Right kidney (tissue), 1 donor: ENCODE results near the gene FAM161A.
"Not testable (repeated sequence)": the region's sequence is repeated elsewhere in the genome, so short reads cannot be mapped to it uniquely, and the experiment has no call there.

Experiments used
- DNase-seq: peaks from one replicate; pipeline ENCODE4 v3.0.0-alpha.2; 2016

Gene FAM161A

DNA sequence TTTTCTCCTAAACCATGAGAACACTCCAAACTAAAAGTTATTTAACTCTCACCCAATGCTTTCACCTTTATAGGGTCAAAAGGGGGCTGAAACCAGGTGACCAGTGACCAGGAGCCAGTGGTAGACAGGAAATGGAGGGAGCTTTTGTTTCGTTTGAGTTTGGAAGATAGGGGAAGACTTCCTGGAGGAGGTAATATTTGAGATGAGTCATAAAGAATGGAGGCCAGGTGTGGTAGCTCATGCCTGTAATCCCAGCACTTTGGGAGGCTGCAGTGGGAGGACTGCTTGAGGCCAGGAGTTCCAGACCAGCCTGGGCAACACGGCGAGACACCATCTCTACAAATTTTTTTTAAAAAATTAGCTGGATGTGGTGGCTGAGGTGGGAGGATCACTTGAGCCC, 8.5 kb downstream of the FAM161A start:
- no peak for DNase-seq

DNA sequence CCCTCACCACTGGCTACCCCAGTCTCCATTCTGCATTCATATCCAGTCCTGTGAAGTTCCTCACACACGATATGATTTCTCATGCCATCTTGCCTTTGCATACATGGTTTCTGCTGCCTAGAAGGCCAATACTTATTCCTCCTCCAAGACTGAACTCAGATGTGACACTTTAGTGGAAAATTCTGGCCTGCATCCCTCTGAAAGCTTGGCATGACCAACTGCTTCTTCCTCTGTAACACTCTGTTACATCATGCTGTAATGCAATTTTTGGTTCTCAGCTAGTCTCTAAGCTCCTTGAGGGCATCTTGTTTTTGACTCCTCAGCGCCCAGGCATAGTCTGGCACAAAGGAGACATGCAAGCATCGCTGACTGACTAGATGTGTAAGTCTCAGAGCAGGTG, 12.6 kb downstream of the FAM161A start:
- no peak for DNase-seq

DNA sequence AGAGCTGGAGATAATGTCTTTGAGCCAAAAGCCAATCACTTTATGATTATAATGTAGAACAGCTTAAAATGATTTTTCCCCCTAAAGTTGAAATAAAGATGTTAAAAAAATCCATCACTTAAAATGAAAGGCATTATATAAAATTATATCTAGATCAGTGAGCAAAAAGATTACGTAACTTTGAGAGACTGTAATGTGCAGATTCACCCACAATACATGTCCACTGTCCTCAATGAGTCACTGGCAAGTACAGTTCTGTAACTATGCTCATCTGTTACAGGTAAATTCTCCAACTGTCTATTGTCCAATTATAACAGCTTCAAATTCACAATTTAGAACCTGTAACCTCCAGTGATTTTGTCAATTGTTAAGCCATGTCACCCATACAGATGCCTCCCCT, 19.0 kb downstream of the FAM161A start:
- DNase-seq: no peak

DNA sequence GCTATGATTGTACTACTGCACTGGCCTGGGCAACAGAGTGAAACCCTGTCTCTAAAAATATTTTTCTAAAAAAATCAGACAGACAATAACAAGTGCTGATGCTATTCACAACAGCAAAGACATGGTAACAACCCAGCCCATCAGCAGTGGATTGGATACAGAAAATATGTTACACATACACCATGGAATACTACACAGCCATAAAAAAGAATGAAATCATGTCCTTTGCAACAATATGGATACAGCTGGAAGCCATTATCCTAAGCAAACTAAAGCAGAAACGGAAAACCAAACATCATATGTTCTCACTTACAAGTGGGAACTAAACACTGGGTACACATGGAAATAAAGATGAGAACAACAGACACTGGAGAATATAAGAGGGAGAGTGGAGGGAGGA, 19.9 kb downstream of the FAM161A start:
- DNase-seq: no peak

DNA sequence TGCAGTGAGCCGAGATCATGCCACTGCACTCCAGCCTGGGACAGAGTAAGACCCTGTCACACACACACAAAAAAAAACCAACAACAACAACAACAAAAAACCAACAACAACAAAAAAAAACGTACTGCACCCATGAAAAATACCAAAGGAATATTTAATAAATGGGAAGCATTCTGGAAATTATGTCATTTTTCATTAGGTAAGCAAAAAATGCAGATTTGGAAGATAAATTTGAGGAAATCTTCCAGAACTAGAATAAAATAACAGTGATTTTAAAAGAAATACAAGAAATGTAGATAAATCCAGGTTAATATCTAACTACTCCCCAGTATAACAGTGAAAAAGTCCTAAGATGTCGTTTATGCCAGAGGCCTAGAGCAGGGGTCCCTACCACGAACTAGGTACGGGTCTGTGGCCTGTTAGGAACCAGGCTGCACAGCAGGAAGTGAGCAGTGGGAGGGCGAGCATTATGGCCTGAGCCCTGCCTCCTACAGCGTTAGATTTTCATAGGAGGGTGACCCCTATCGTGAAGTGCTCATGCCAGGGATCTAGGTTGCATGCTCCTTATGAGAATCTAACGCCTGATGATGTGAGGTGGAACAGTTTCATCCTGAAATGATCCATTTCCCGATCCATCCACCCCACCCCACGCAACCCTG, 21.5 kb downstream of the FAM161A start:
- DNase-seq: no peak

DNA sequence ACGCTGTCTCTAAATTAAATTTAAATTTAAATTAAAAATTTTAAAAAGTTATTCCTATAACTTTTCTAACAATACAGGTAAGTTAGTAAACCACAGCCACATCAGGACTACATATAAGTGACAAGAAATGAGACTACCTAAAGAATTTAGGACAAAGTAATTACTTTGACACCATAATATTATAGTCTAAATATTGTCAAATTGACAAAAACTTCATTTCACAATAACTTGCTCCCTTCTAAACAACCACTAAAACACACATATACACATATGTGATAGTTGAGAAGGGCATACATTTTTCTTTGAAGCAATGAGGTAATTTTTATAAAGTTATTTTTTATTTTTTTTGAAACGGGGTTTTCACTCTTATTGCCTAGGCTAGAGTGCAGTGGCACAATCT, 31.6 kb downstream of the FAM161A start:
- no peak for DNase-seq

DNA sequence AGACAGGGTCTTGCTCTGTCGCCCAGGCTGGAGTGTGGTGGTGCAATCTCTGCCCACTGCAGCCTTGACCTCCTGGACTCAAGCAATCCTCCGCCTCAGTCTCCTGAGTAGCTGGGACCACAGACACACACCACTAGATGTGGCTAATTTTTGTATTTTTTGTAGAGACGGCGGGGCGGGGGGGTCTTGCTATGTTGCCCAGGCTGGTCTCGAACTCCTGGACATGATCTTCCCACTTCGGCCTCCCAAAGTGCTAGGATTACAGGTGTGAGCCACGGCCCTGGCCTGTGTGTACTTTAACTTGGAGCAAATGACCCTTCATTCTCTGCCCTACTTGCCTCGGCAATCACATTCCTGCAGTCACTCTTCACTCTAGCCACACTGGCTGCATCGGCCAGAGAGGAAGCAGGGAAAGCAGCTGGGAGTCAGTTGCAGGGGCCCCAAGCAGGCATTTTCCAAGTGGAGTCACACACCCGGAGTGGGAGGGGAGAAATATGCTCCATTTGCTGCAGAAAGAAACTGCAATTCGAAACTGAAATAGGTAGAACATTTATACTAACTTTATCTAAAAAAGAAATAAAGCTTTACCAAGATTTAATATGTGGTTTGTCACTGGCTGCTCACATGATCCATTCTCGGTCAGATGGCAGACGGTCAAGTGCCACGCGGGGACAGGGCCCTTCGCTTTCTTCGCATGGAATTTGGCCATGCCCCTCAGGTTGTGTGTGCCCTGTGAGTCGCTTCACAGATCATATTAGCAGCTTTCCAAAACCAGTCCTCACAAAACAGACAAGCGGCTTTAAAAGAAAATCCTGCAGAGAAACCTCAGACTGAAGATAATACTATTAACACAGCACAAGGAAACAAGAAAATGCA, 37.1 kb downstream of the FAM161A start:
- DNase-seq: no peak

DNA sequence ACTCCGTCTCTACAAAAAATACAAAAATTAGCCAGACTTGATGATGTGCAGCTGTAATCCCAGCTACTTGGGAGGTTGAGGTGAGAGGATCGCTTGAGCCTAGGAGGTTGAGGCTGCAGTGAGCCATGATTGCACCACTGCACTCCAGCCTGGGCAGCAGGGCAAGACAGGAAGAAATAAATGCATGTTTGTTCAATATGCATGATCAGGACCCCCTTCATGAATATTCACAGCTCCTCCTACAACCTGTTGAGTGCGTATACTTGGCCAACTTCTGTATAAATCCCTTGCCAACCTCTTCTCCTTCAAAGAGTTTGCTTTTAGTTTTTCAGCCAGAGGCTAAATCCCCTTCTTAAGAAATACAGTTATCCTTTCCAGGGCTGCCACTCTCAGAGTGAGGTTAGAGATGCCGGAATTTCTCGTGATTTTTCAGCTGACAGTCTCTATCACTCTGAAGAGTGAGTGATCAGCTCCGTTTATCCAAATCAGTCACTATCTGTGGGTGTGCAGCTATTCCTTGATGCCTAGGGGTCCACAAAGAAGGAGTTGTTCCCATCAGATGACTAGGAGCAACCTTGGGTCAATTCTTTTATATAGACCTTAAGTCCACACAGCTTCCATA, 39.2 kb downstream of the FAM161A start:
- no peak for DNase-seq

DNA sequence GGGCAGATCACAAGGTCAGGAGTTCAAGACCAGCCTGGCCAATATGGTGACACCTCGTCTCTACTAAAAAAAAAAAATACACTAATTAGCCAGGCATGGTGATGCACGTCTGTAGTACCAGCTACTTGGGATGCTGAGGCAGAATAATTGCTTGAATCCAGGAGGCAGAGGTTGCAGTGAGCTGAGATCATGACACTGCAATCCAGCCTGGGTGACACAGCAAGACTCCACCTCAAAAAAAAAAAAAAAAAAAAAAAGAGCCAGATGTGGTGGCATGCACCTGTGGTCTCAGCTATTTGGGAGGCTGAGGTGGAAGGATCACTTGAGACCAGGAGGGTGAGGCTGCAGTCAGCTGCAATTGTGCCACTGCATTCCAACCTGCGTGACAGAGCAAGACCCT, 40.5 kb downstream of the FAM161A start:
- DNase-seq: not testable (repeated sequence)

DNA sequence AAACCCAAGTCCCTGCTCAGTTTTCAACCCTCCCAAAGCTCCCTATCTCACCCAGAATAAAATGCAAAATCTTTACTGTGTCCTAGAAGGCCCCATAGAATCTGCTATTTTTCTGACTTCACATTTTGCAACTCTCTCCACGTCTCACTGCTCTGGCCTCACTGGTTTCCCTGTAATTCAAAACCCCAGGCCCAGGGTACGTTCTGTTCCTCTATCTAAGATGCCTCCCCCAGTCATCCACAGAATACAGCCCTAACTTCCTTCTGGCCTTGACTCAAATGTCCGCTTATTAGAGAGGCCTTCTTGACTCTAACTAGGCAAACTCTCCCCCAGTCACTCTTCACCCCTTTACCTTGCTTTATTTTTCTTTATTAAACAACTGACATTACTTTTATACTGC, 42.0 kb downstream of the FAM161A start:
- DNase-seq: no peak

DNA sequence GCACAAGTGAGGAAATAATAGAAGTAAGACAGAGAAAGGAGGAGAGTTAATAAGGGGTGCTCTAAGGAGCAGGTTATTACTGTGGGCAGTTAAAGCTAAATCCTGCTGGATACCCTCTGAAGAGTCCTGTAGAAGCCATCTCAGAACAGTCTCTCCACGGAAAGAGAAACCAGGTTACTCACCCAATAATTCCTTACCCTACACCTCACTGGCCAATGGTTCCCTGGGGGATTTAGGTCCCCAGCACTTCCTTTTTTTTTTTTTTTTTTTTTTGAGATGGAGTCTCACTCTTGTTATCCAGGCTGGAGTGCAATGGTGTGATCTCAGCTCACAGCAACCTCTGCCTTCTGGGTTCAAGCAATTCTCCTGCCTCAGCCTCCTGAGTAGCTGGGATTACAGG, 43.7 kb downstream of the FAM161A start:
- not testable (repeated sequence) for DNase-seq

DNA sequence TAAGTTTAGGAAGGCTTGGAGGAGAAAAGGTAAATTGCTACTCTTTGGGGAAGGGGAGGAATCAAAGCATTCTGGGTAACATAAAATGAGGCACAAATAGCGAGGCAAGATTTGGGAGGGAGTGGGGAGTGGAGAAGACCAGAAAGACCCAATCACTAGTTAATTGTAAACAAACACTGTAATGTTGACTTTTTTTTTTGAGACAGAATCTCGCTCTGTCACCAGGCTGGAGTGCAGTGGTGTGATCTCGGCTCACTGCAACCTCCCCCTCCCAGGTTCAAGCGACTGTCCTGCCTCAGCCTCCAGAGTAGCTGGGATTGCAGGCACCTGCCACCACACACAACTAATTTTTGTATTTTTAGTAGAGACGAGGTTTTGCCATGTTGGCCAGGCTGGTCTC, 45.2 kb downstream of the FAM161A start:
- not testable (repeated sequence) for DNase-seq

DNA sequence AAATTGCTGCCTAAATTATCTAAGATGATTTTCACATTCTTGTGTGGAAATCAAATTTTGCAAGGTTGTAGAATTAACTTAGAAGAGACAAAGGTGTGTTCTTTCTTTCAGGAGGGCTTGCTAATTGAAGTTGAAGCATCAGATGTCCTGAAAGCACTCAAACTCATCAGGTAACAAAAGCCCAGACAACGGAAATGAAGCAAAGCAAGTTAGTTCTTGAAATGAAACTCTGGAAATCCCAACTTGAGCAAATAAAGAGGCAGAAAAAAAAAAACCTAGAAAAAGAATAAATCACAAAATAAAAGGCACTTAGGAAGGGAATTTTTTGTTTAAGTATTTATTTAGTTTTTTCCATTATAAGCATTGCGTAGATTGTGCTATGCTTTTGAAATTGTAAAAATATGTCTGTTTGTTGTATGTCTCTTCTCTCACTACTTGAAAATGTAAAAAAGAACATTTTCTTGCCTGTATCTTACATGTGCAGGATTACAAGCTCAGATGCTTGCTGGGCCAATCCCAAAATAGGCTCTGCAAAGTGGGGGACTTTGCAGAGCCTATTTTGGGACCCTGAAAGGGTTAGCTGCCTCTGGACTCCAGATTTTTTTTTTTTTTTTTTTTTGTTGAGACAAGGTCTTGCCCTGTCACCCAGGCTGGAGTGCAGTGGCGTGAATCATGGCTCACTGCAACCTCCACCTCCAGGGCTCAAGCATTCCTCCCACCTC, 46.7 kb downstream of the FAM161A start:
- DNase-seq: no peak

DNA sequence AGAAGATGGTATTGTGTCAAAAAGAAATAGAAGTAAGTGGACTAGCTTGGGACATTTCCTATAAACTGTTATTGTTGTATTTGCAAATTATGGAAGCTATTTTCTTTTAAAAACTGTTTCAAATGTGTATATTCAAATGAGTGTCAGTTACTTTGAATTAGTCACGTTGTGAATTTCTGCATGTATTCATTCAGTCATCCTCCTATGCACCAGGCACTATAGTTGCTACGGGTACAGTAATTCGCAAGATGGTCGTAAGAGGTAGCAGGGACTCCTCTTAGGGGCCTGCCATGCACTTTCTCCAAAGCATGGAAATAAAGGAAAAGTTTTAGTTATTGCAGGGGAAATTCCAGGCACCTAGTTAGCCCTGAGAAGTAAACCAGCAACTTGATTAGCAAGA, 51.3 kb downstream of the FAM161A start:
- no peak for DNase-seq

DNA sequence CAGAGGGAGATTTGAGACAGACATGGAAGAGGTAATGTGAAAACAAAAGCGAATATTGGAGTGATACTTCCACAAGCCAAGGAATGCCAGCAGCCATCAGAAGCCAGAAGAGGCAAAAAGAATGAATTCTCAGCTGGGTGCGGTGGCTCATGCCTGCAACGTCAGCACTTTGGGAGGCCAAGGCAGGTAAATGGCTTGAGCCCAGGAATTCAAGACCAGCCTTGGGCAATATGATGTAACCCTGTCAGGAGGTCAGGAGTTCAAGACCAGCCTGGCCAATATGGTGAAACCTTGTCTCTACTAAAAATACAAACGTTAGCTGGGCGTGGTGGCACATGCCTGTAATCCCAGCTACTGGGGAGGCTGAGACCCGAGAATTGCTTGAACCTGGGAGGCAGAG, 54.8 kb downstream of the FAM161A start:
- DNase-seq: no peak

DNA sequence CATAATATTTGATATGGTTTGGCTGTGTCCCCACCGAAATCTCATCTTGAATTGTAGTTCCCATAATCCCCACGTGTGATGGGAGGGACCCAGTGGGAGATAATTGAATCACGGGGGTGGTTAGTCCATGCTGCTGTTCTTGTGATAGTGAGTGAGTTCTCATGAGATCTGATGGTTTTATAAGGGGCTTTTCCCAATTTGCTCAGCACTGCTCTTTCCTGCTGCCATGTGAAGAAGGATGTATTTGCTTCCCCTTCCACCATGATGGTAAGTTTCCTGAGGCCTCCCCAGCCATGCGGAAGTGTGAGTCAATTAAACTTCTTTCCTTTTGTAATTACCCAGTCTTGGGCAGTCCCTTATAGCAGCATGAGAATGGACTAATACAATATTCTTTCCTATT, 56.4 kb downstream of the FAM161A start:
- DNase-seq: not testable (repeated sequence)

DNA sequence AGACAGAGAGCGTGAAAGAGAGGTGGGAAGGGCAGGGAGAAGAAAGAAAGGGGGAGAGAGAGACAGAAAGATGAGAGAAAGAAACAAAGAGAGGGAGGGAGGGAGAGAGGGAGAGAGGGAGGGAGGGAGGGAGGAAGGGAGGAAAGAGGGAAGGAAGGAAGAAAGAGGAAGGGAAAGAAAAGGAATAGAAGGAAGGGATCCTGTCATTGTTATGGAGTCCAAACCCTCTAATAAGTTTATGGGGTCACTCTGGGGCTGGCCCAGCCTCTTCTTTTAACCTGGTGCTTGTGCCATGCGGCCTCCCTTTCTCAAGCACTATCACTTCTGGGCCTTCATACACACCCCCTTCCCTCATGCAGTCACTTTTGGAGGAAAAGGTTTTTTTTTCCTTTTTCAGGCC, 58.5 kb downstream of the FAM161A start:
- no peak for DNase-seq

DNA sequence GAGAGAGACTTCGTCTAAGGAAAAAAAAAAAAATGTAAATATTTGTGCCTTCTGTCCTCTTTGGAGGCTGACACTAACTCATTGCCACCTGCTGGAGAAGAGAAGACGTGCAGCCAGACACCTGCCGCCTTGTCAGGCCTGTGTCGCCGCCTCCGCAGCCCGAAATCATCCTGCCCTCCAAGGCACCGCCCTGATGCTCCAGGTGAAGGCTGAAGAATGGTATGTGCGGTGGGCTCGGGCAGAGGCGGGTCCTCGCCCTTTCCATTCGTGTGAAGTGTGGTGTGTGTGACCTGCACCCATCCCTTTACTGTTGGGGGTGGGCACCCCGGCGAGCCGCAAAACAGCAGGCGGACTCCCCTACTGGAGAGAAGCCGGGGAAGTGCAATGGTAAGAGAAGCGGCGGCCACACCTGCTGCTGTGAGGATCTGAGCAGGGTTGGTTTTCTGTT, 60.4 kb downstream of the FAM161A start:
- DNase-seq: peak; percentile 56

DNA sequence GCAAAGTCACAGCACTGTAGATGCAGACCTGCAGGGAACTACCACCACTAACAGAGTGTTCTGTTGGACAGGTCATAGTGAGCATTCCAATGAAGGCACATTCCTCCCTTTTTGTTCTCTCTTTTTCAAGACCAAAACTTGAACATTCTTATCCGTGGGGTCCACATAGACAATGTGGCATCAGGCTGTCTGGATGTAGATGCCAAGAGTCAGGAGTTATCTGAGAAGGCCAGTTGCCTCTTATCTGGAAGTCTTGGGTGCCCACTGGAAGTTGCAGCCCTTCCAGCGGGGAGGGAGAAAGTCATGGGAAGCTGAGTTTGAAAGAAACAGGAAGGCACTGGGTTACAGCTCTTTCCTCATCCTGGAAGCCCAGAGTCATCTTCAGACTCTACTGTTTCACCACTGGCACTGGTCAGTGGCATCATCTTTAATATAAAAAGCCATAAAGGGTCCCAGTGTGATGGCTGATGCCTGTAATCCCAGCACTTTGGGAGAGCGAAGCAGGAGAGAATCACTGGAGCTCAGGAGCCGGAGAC, 61.4 kb downstream of the FAM161A start:
- no peak for DNase-seq

DNA sequence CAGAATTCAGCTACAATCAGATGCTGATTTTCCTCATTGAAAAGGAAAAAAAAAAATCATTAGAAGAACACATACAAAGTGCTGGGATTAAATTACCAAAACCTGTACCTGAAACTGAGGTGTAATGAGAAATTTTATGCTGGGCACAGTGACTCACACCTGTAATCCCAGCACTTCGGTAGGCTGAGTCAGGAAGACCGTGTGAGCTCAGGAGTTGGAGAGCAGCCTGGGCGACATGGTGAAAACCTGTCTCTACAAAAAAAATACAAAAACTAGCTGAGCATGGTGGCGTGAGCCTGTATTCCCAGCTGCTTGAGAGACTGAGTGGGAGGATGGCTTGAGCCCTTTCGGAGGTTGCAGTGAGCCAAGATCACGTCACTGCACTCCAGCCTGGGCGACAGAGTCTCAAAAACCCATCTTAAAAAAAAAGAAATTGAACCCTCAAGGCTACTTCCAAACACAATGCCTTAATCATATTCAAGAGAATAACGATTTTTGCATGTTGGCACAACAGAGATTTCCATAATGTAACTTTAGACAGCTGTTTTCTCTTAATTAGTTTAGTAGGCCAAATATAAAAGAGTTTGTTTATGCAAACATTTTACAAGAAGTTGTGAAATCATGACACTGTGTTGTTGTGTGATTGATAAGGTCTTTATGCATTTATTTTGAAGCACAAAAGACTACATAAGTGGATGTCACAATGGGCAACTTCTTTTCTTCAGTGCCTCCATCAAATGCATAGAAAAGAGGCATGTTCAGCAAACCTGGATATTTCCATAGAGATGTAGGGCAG, 63.9 kb downstream of the FAM161A start:
- DNase-seq: no peak

DNA sequence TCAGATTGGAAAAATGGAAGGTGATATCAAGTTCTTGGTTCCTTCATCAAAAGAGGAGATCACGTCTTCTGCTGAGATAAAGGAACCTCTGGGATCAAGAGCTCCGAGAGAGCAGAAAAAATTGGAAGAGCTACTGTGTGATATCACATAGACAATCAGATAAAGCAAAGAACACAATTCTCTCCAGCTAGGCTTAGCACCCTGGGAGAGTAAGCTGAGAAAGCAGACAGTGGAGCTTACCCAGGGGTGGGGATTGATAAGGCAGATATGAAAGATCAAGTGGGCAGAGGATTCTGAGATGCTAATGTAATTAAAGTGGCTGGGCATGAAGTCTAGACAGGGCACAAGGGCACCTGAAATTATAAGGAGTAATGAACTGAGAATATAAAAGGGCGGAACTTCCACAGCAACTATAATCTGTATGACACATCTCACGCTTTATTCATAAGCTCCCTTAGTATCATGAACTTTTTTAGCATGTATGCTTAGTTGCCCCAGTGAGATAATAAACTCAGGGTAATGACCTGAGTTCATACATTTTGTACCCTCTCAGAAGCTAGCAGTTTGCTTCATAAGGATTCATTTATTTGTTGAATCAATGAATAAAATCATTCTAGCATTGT, 65.8 kb downstream of the FAM161A start:
- DNase-seq: no peak
